NOMO-1 treated with dmso at 0.1 percent for 144 hours (cell line): ENCODE results near the gene LDLRAD4.
"Not testable (repeated sequence)": the region's sequence is repeated elsewhere in the genome, so short reads cannot be mapped to it uniquely, and the experiment has no call there.

ENCODE experiments used
- DNase-seq: peaks from one replicate; lab custom pipeline; 2025; ENCODE audit not compliant: unreplicated experiment; lab: John Stamatoyannopoulos, UW

The LDLRAD4 gene

GRCh38 chr18:13606604-13607254 is 388.2 kb downstream of the LDLRAD4 start:
- DNase-seq = no peak

- not testable (repeated sequence) for DNase-seq
Observed at GRCh38 chr18:13608024-13608562, 389.5 kb downstream of the LDLRAD4 start.

- peak; percentile 3 for DNase-seq
Observed at GRCh38 chr18:13608791-13609532, 390.4 kb downstream of the LDLRAD4 start.

- no peak for DNase-seq
Observed at GRCh38 chr18:13610555-13611141, 392.1 kb downstream of the LDLRAD4 start.

- no peak for DNase-seq
Observed at GRCh38 chr18:13611142-13611600, 392.6 kb downstream of the LDLRAD4 start.

GRCh38 chr18:13611601-13612195 is 393.1 kb downstream of the LDLRAD4 start:
- DNase-seq = peak; percentile 11

- peak; percentile 11 for DNase-seq
Observed at GRCh38 chr18:13612196-13612997, 393.8 kb downstream of the LDLRAD4 start.

- no peak for DNase-seq
Observed at GRCh38 chr18:13613099-13613498, 394.5 kb downstream of the LDLRAD4 start.

GRCh38 chr18:13613591-13614501 is 395.3 kb downstream of the LDLRAD4 start:
- no peak for DNase-seq

- peak; percentile 10 for DNase-seq
Observed at GRCh38 chr18:13614641-13615288, 396.2 kb downstream of the LDLRAD4 start.

GRCh38 chr18:13615432-13615861 is 396.9 kb downstream of the LDLRAD4 start:
- DNase-seq = peak; percentile 41

- no peak for DNase-seq
Observed at GRCh38 chr18:13616041-13616440, 397.5 kb downstream of the LDLRAD4 start.

- DNase-seq = no peak
Observed at GRCh38 chr18:13616525-13617035, 398.0 kb downstream of the LDLRAD4 start.

- DNase-seq = no peak
Observed at GRCh38 chr18:13617826-13618515, 399.4 kb downstream of the LDLRAD4 start.

- DNase-seq = no peak
Observed at GRCh38 chr18:13618760-13619438, 400.3 kb downstream of the LDLRAD4 start.

GRCh38 chr18:13619505-13620205 is 401.1 kb downstream of the LDLRAD4 start:
- DNase-seq = no peak

GRCh38 chr18:13620206-13620672 is 401.7 kb downstream of the LDLRAD4 start:
- no peak for DNase-seq
